A172 (cell line): ENCODE results near the gene TNP2. TPM values are rescaled to one million over a fixed set of nuclear protein-coding genes. Genes with fewer than 3 reads are reported as not detected.
"Not testable (repeated sequence)": the region's sequence is repeated elsewhere in the genome, so short reads cannot be mapped to it uniquely, and the experiment has no call there.

Experiments
- DNase-seq: peaks from one replicate; pipeline ENCODE4 v3.0.0-alpha.2; 2015; ENCODE audit warnings: low spot score
- total RNA-seq: library from RNA; depleted of rRNA; stranded (reverse); fragments of >200 nt; shearing (Covaris generic); gene quantifications from 2 replicates; pipeline ENCODE4 v1.2.3, GENCODE V29; 2014

TNP2 gene
- total RNA-seq, 1 experiment from 2014 or later: not detected

DNA sequence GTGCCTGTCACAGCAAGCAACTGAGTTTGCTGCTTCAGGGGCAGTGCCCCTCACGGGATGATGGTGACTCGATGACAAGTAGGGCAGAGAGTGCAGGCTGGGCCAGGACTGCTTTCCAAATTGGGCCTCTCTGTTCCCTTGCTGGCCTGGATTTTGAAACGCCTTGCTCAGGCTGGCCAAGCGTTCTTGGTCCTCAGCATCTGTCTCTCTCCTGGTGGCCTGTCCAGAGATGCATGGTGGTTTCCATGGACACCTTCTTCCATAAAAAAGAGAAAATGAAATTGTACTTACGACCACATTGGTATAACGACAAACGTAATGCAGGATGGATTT lies 31.4 kb upstream of the TNP2 start:
- no peak for DNase-seq

DNA sequence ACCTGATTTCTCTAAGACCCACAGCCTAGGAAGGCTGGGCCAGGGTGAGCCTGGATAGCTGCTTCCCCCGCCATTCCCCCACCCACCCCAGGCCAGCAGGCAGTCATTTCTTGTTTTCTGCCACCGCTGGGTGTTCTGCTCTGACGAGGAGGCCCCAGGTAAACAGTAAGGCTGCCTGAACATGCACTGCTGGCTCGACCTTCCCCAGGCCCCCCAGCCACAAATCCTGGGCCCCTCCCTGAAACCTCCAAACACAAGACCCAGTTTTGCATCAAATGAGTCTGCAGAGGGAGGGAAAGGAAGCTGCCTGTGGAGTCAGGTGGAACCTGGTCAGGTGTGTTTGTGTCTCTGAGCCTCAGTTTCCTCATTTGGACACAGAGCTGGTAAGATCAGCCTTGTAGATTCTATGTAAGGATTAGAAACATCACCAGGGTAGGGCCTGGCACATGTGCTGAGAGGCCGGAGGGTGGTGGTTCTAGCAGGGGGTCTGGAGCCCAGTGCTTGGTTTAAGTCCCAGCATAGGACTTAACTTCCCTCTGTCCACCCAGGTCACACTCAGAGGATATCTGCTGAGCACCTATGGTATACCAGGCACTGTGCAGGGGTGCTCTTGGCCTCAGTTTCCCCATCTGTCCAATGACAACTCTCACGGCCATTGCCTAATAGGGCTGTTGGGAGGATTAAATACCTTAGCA lies 30.9 kb upstream of the TNP2 start:
- no peak for DNase-seq

DNA sequence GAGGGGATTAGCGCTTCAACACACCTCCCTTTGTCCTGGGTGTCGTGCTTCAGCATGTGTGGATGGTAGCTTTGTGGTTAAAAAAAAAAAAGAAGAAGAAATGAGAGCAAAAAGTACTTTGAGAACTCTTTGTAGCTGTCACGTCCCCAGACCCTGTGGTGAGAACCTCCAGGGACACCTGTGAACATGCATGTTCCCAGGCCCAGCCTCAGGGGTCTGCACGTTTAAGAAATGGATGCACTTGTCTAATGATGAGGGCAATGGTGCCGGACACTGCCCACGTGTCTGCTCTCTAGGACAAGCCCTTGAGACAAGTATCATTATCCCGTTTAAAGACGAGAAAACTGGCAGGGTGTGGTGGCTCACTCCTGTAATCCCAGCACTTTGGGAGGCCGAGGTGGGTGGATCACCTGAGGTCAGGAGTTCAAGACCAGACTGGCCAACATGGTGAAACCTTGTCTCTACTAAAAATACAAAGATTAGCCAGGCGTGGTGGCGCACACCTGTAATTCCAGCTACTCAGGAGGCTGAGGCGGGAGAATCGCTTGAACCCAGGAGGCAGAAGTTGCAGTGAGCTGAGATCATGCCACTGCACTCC lies 29.9 kb upstream of the TNP2 start:
- DNase-seq: not testable (repeated sequence)

- DNase-seq: no peak
Measured at GRCh38 chr16:11298143-11298900, 29.2 kb upstream of the TNP2 start.

DNA sequence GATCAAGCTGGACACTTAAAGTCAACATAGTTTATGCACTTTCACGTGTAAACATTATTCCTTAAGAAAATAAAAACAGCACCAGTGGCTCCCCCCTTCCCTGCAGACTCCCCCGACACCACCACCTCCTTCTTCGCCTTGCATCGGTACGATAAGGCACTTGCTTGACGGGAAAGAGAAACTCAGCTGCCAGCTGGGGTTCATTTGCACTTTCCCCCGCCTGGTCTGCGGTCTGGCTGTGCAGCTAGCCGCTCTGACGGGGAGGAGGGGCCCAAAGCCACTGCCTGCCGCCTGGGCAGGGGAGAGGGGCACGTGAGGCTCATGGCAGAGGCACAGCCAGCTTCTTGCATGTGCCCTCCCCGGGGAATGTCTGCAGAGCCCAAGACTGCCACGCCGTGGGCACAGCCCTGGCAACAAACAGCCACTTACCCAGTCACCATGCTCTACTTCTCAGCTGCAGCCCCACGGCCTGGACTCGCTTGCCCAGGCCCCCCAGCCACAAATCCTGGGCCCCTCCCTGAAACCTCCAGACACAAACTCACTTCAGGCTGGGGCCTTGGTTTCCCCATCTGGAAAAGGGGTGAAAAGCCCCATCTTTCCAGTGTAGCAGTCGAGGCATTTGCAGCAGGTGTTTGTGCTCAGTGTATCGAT lies 28.5 kb upstream of the TNP2 start:
- peak; percentile 61 for DNase-seq

GRCh38 chr16:11296706-11297491 lies 27.8 kb upstream of the TNP2 start:
- no peak for DNase-seq

GRCh38 chr16:11296351-11296705 lies 27.2 kb upstream of the TNP2 start:
- no peak for DNase-seq

GRCh38 chr16:11295672-11296071 lies 26.5 kb upstream of the TNP2 start:
- no peak for DNase-seq

DNA sequence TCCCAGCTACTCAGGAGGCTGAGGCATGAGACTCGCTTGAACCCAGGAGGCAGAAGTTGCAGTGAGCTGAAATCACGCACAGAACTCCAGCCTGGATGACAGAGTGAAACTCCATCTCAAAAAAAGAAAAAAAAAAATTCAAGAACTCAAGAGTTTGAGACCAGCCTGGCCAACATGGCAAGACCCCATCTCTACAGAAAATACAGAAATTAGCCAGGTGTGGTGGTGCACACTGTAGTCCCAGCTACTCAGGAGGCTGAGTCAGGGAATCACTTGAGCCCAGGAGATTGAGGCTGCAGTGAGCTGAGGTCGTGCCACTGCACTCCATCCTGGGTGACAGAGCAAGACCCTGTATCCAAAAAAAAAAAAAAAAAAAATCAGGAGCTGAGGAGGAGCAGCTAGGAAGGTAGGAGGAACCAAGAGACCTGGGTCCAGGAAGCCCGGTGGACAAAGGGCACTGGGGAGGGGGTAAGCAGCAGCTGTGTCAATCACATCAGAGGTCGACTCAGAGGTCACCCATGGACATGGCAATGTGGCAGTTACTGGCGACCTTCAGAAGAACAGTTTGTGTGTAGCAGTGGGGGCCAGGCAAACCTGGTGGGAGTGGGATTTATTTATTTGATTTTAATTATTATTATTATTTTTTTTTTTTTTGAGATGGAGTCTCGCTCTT lies 23.1 kb upstream of the TNP2 start:
- no peak for DNase-seq

DNA sequence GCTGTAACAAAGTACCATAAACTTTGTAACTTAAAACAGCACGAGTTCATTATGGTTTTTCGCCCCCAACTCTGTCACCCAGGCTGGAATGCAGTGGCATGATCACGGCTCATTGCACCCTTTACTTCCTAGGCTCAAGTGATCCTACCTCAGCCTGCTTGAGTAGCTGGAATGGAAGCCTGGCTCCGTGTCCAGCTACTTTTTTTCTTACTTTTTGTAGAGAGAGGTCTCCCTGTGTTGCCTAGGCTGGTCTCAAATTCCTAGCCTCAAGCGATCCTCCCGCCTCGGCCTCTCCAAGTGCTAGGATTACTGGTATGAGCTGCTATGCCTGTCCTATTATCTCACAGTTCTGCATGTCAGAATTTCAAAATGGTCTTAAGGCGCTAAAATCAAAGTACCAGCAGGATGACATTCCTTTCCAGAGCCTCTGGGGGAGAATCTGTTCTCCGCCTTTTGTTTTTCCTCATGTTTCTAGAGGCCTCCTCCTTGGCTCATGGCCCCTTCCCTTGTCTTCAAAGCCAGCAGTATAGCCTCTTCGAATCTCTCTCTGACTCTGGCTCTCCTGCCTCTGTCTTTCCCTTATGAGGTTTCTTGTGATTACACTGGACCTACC lies 22.1 kb upstream of the TNP2 start:
- no peak for DNase-seq

DNA sequence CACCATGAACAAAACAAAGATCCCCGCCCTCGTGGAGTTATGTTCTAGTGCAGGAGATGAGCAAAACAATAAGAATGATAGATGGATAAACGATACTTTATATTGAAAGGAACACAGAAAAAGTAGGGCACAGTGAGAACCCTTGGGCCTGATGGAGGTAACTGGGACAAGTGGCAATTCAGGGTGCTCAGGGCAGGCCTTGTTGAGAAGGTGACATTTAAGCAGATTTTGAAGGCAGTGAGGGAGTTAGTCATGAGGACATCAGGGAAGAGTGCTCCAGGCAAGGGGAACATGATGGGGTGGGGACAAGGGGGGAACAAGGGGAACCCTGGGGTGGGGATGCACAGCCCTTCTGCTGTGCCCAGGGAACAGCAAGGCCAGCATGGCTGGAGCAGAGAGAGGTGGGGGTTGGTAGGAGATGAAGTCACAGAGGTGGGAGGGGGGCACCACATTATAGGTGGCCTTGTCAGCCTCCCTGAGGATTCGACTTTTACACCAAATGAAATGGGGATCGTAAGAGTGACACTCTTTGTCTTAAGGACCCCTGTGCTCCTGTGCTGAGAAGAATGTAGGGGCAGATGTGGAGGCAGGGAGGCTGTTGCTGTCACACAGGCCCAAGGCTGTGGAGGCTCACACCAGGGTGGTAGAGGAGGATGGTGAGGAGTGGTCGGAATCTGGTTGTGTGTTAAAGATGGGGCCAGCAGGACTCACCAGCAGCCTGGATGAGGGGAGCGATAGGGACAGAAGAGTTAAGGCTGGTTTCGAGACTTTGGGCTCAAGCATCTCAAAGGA lies 21.2 kb upstream of the TNP2 start:
- DNase-seq: no peak

DNA sequence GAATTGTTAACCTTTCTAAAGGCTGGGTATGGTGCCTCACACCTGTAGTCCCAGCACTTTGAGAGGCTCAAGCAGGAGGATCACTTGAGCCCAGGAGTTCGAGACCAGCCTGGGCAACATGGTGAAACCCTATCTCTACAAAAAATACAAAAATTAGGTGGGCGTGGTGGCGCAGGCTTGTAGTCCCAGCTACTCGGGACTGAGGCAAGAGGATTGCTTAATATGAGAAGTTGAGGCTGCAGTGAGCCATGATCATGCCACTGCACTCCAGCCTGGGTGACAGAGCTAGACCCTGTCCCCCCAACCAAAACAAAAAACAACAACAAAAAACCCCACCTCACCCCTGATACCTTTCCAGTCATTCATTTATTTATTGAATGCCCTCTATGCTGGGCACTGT lies 20.6 kb upstream of the TNP2 start:
- not testable (repeated sequence) for DNase-seq

DNA sequence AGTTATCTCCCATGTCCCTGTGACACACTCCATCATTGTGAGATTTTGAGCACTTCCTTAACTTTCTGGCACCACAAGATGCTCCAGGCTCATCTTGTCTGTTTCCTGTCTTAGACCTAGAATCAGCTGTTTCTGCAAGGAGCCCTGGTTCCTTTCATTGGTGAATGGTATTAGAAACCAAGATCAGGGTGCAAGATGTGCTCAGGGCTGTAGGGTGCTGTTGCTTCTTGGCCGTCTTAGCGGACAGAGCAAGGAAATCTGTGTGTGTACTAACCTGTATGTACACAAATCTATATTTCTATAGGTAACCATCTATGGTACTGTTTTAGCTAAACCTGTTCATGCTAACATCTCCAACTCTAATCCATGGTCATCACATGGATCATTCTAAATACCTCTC lies 20.1 kb upstream of the TNP2 start:
- DNase-seq: no peak

- no peak for DNase-seq
Measured at GRCh38 chr16:11285842-11286241, 16.7 kb upstream of the TNP2 start.

DNA sequence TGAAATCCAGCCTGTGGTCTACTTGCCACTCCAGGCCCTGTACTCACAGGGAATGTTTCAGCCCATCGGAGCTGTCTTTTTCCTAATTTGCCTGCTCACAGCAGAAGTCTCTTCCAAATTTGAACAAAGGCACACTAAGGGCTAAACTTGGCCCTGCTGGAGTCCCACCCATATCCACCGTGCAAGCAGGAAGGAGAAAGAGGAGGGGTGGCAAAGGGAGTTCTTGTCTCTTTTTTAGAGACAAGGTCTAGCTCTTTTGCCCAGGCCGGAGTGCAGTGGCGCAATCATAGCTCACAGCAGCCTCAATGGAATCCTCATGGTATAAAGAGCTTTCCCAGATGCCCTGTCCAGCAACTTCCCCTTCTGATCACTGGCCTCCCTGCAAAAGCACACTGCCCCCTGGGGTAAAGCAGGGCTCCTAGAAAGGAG lies 14.7 kb upstream of the TNP2 start:
- DNase-seq: no peak

GRCh38 chr16:11280616-11281522 lies 11.7 kb upstream of the TNP2 start, which contains the start of gene PRM1:
Gene PRM1, minus strand, starts transcription at chr16:11281330. Its CDS starts 92 bp downstream, at chr16:11281238.
- no peak for DNase-seq

DNA sequence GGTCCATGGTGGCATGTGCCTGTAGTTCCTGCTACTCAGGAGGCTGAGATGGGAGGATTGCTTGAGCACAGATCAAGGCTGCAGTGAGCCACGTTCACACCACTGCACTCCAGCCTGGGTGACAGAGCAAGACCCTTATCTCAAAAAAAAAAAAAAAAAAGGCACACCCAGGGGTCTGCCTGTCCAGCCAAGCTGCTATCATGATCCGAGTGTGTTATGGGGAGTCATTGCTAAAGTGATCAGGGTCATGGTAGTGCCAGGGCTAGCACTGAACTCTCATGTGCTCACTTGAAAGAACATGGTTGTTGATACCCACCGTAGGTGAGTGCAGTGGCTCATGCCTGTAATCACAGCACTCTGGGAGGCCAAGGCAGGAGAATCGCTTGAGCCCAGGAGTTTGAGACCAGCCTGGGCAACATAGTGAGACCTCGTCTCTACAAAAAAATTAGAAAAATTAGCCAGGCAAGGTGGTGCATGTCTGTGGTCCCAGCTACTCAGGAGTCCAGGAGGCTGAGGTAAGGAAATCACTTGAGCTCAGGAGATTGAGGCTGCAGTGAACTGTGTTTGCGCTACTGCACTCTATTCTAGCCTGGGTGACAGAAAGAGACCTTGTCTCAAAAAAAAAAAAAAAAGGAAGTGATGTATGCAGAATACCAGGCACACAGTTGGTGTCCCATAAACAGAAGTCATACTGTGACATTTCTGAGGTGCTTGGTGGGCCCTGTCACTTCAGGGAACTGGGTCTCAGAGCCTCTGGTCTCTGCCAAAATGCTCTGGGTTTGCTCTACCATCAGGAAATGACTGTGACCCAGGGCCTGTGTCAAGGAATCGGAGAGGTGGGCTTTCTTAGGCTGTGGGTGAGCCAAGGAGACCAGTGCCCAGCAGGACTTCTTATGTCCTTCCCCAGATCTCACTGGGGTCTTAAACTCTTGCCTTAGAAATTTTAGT lies 9.8 kb upstream of the TNP2 start:
- DNase-seq: no peak
